Esophagus (tissue), 2 donors: ENCODE measurements around the gene ITGBL1. TPM values are rescaled to one million over a fixed set of nuclear protein-coding genes. Genes with fewer than 3 reads are reported as not detected.

Experiments used
- H3K27ac ChIP-seq, 2 donors: one replicate each; pipeline ENCODE4 v1.5.1; 2013; ENCODE audit warnings: low read depth in 2 of 2, mild to moderate bottlenecking in 2 of 2, inconsistent platforms in 1 of 2, low read length in 1 of 2, moderate library complexity in 1 of 2
- H3K27me3 ChIP-seq, 2 donors: one replicate each; pipeline ENCODE4 v1.6.1; 2013; ENCODE audit warnings: low read length in 2 of 2, control low read depth in 1 of 2, mild to moderate bottlenecking in 1 of 2; ENCODE audit not compliant: insufficient read depth in 2 of 2, control insufficient read depth in 1 of 2
- H3K36me3 ChIP-seq, 2 donors: one replicate each; pipeline ENCODE4 v1.6.1; 2013; ENCODE audit warnings: low read length in 1 of 2; ENCODE audit not compliant: control insufficient read depth in 2 of 2, insufficient read depth in 2 of 2
- H3K4me1 ChIP-seq, 2 donors: one replicate each; pipeline ENCODE4 v1.6.1; 2013; ENCODE audit warnings: low read length in 1 of 2; ENCODE audit not compliant: control insufficient read depth in 2 of 2, insufficient read depth in 2 of 2
- H3K4me3 ChIP-seq, 2 donors: one replicate each; pipeline ENCODE4 v1.5.1; 2013; ENCODE audit warnings: low read length in 2 of 2, mild to moderate bottlenecking in 2 of 2, low read depth in 1 of 2, moderate library complexity in 1 of 2
- H3K9me3 ChIP-seq, 2 donors: one replicate each; pipeline ENCODE4 v1.6.1; 2013; ENCODE audit warnings: mild to moderate bottlenecking in 2 of 2, low read depth in 1 of 2, low read length in 1 of 2, moderate library complexity in 1 of 2; ENCODE audit not compliant: control insufficient read depth in 2 of 2, insufficient read depth in 1 of 2
- WGBS, 2 donors: extraction: QIAGEN DNeasy Blood & Tissue Kit; methylation state at CpG; one replicate each; pipeline ENCODE4 v1.1.7; 2013; 5-methylcytosine and 5-hydroxymethylcytosine counted together
- polyA plus RNA-seq, 2 donors: library from polyadenylated mRNA; stranded (reverse); fragments of 200-250 nt; gene quantifications; one replicate each; pipeline ENCODE4 v1.2.3, GENCODE V29; 2013
- donor health status: healthy with polysubstance abuse.
- donor health status: Bipolar disorder and iron deficiency.

Gene ITGBL1
- polyA plus RNA-seq, 2 donors, result 0.96 to 1.0 TPM

DNA sequence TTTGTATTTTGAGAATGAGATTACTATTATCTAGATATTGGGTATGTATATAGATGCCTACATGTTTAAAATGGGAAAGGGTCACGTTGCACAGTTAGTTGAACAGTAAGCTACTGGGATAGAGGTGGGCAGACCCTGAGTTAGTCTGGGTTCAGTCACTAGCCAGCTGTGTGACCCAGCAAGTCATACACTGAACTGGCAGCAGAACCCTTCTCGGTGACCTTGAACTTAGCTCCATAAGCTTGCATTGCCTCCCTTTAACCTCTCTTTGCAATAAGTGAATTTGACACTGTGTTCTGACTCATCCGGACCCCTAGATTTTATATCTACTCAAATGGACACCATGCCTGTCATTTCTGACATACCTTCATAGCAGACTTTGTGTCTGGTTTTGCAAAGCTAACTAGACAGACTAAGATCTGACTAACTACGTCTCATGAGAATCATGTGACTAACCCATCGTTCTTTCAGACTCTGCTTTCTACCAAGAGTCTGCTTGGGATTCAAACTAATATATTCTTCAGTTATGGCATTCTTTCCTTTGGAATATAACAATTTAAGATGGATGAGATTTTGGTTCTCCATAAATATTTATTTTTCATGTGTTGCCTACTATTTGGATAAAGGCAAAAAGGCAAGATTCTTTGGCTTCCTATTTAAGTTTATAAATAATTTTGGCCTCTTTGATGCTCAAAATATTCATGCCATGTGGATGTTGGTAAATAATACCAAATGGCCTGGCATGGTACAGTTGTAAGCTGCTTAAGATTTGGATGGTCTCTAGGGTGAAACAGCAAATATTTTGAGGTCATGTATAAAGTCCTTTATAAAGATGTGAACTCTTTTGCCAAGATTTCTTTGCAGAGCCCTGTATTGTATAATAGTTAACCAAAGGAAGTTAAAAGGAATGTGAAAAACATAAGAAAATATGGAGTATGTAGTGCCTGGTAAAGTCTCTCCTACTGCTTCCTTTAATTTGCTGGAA, 159.3 kb downstream of the ITGBL1 start:
- Histone ChIP-seq H3K4me3 (no peak overlapping the region), H3K36me3 (no peaks in the 10 kb centered on the region), H3K4me1 (no peaks in the 10 kb centered on the region), H3K9me3 (no peaks in the 10 kb centered on the region), H3K27me3 (no peaks in the 10 kb centered on the region), H3K27ac (no peak overlapping the region)
- WGBS, 2 donors, result 81 to 85% methylated on average over 5 of the region's 5 CpGs

DNA sequence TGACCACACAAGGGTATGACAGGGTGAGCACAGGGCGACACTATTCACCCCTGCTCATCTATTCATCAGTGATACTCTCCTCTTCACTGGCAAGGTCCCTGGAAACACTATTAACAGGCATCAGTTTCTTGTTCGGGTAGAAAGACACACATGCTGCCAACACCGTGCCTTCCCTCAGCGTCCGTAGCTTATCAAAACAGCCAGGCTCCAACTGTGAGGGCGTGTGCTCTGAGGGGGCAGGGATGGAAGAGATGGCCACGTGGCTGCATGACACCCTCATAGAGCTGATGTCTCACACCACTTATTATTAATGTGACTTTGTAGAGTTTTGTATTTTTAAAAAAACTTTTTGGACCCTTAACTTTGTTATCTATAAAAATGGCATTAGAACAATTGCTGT, 160.3 kb downstream of the ITGBL1 start:
- Histone ChIP-seq H3K4me1 (no peaks in the 10 kb centered on the region), H3K4me3 (no peak overlapping the region), H3K27ac (no peak overlapping the region), H3K9me3 (no peaks in the 10 kb centered on the region), H3K27me3 (no peaks in the 10 kb centered on the region), H3K36me3 (no peaks in the 10 kb centered on the region)
- 51 to 56% methylated on average over 7 of the region's 7 CpGs for WGBS, 2 donors

DNA sequence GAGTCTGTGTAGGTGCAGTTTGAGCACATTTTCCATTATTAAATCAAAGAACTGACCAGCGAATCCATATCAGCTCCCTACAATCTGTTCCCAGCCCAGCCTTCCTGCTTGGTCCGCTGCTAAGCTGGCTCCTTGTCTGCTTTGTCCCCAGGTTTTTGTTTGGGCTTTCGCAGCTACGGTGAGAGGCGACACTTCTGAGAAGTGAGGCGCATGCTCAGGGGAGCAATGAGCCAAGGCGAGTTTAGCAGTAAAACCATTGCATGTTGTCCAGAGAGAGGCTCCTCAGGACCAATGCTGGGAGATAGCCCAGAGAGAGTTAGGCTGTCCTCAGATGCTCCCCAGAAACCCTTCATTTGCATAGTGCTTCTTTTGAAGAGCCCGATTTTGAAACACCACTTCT, 162.0 kb downstream of the ITGBL1 start:
- 83 to 87% methylated on average over 8 of the region's 8 CpGs for WGBS, 2 donors
- Histone ChIP-seq H3K4me1 (no peaks in the 10 kb centered on the region), H3K27me3 (no peaks in the 10 kb centered on the region), H3K9me3 (no peaks in the 10 kb centered on the region), H3K4me3 (no peak overlapping the region), H3K36me3 (no peaks in the 10 kb centered on the region), H3K27ac (no peak overlapping the region)

DNA sequence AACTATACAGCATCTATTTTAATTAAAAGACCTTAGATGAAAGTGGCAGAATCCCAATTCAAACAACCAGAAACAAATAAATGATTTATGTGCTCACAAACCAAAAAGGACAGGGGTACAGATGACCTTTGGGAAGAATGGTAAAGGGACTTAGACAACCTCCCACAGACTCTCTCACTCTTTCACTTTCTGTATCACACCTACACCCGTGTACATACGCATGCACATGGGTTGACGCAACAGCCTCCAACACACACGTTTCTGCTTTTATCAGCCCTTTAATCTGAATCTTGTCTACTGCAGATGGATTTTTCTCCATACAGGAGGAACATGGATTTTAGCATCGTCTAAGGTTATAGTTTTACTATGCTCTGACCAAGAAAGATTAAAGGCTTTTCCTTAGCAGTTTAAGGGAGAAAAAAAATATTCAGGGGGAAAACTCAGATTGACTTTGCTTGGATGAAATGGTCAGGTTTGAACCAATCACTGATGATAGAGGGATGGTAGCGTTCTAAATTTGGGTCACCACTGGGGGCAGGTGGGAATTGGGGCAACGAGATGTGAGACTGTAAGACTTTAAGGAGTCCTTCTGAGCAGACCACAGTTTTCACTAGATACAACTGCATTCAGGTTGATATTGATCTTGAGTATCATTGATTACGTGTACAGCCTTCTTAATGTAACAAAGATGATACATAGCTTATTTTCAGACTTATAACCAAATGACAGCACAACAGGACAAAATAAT, 166.1 kb downstream of the ITGBL1 start:
- Histone ChIP-seq H3K9me3 (no peaks in the 10 kb centered on the region), H3K4me3 (no peak overlapping the region), H3K36me3 (no peaks in the 10 kb centered on the region), H3K4me1 (no peaks in the 10 kb centered on the region), H3K27me3 (no peaks in the 10 kb centered on the region), H3K27ac (no peak overlapping the region)
- 81 to 88% methylated on average over 8 of the region's 8 CpGs for WGBS, 2 donors

DNA sequence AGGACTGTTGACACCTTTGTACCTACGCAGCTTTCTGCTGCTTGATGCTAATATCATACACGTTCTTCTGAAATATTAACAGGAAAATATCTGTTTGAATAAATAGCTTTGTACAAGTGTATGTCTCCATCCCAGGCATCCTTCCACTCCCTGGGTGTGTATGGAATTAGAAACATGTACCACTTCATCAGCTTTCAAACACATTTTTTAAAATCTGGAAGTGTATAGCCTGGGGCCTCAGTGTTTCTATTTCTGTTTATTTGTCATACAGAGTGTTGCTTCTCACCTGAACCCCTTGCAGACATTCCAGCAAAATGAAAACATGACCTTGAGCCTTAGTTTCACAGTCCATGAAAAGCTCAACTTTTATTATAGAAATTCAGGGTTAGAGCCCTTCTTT, 168.6 kb downstream of the ITGBL1 start:
- 72 to 80% methylated on average over 2 of the region's 2 CpGs for WGBS, 2 donors
- no peaks in the 10 kb centered on the region for H3K4me1 ChIP-seq
- H3K27ac ChIP-seq, result no peak overlapping the region
- H3K4me3 ChIP-seq, result no peak overlapping the region
- H3K9me3 ChIP-seq, result no peaks in the 10 kb centered on the region
- no peaks in the 10 kb centered on the region for H3K27me3 ChIP-seq
- no peaks in the 10 kb centered on the region for H3K36me3 ChIP-seq

DNA sequence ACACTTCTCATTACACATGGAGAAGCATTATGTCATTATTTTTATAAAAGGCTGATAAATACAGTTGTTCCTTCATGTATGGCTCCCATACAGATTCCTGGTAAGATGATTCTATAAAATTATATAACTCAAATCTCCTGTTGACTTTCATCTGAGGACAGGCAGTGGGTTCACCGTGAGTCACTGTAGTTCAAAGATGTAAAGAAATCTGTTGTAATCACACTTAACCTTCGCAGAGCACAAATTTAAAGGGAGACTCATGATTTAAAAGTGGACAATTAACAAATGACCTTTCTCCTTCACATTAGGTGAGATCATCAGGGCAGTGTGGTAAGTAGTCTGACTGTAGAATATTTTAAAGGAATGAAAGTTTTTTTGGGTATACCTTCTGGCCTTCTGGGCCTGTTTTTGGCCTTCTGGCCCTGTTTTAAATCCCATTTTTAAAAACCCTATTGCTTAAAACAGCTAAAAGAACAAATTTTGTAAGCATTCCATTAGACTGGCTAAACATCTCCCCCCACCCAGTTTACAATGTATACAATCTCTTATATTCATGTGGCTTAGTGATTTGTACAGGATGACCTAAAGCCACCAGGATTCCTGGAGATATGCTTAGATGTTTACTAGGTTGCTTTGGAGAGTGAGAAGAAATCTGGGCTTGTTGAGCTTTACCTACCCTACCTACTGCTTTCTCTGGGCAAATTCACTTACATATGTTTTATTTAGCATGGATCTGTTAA, 171.2 kb downstream of the ITGBL1 start:
- Histone ChIP-seq H3K4me1 (no peaks in the 10 kb centered on the region), H3K36me3 (no peaks in the 10 kb centered on the region), H3K9me3 (no peaks in the 10 kb centered on the region), H3K4me3 (no peak overlapping the region), H3K27ac (no peak overlapping the region), H3K27me3 (no peaks in the 10 kb centered on the region)
- 66 to 70% methylated on average over 2 of the region's 2 CpGs for WGBS, 2 donors

DNA sequence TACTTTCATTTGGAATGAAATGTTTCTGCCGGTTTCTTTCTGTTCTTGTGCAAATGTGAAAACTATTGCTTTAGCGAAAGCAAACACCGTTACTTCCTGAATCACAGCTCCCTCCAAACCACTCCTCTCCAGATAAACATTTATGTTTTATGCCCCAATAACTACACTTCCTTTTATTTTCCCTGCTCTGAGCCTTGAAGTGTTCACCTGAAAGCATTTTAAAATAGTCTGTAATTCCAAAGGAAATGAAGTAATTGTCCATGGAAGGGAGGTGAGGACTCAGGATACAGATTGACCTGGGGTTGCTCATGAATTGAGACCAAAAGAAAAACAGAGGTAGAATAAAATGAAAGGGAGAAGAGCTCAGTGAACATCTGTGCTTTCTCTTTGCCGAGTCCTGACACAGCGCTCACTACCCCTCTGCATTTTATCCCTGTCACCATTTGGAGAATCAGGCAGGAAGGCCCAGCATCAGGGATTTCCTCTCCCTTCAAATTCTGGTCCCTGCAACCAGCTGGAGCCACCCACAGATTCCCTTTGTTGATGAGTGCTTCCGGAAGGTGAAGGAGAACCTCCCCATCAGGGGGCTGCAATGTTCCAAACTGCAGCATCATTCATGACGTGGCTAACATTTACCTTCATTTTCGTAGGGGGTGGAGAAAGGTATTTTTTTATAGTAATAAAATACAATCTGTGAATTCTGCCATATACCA, 171.9 kb downstream of the ITGBL1 start:
- H3K36me3 ChIP-seq, result no peaks in the 10 kb centered on the region
- H3K9me3 ChIP-seq, result no peaks in the 10 kb centered on the region
- 34 to 52% methylated on average over 8 of the region's 8 CpGs for WGBS, 2 donors
- no peak overlapping the region for H3K27ac ChIP-seq
- no peak overlapping the region for H3K4me3 ChIP-seq
- H3K4me1 ChIP-seq, result no peaks in the 10 kb centered on the region
- no peaks in the 10 kb centered on the region for H3K27me3 ChIP-seq

DNA sequence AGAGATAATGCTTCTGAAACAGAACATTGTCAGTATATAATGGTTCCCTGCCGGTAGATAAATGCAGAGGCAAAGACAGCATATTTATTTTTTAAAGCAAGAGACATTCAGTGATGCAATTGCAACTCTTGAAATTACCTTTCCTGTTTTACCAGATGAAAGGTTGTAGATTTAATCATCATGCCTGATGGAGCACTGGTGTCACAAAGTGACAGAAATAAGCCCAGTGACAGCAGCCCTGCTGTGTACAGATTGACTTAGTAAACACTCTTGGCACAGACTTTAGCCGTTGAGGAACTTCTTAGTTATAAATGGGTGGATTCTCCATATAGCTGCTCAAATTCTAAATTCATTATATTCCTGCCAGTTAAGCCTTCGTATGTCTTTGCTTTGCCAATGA, 172.5 kb downstream of the ITGBL1 start:
- WGBS, 2 donors, result 50 to 57% methylated on average over 3 of the region's 3 CpGs
- H3K9me3 ChIP-seq, result no peaks in the 10 kb centered on the region
- H3K27ac ChIP-seq, result no peak overlapping the region

More for the DNA sequence above, 172.5 kb downstream of the ITGBL1 start:
- no peaks in the 10 kb centered on the region for H3K4me1 ChIP-seq
- no peak overlapping the region for H3K4me3 ChIP-seq
- no peaks in the 10 kb centered on the region for H3K36me3 ChIP-seq
- no peaks in the 10 kb centered on the region for H3K27me3 ChIP-seq
